RWPE2 (cell line): ENCODE measurements around the gene CEP128.

ENCODE experiments used
- ATAC-seq: fragments of 200-7000 bp; cut with Tn5 transposase; 3 replicates; pipeline ENCODE4 v1.9.1; 2021; ENCODE audit warnings: low read depth
- DNase-seq: peaks from one replicate; pipeline ENCODE4 v3.0.0-alpha.2; 2020; ENCODE audit warnings: low spot score
- H3K27ac ChIP-seq: fragments of 450-650 bp; 2 replicates; pipeline ENCODE4 v1.5.1; 2017; ENCODE audit warnings: mild to moderate bottlenecking; ENCODE audit not compliant: poor library complexity, severe bottlenecking
- H3K27me3 ChIP-seq: fragments of 250-450 bp; sonication (Bioruptor Pico); 2 replicates; pipeline ENCODE4 v1.5.1; 2021; ENCODE audit warnings: mild to moderate bottlenecking, moderate library complexity; ENCODE audit not compliant: insufficient read depth, poor library complexity, severe bottlenecking
- H3K36me3 ChIP-seq: fragments of 250-450 bp; sonication (Bioruptor Pico); 2 replicates; pipeline ENCODE4 v1.5.1; 2020; ENCODE audit warnings: low read depth, mild to moderate bottlenecking, moderate library complexity
- H3K4me1 ChIP-seq: fragments of 250-450 bp; sonication (Bioruptor Pico); 2 replicates; pipeline ENCODE4 v1.5.1; 2021; ENCODE audit warnings: mild to moderate bottlenecking, moderate library complexity; ENCODE audit not compliant: insufficient read depth, poor library complexity, severe bottlenecking
- H3K4me3 ChIP-seq: fragments of 250-450 bp; sonication (Bioruptor Pico); 2 replicates; pipeline ENCODE4 v1.5.1; 2021; ENCODE audit warnings: mild to moderate bottlenecking, moderate library complexity; ENCODE audit not compliant: severe bottlenecking
- H3K9me3 ChIP-seq: fragments of 250-450 bp; sonication (Bioruptor Pico); 2 replicates; pipeline ENCODE4 v1.5.1; 2021; ENCODE audit warnings: mild to moderate bottlenecking, moderate library complexity; ENCODE audit not compliant: severe bottlenecking
- TF ChIP-seq, protein P1 (sequence below): fragments of 450-650 bp; IDR thresholded peaks from one replicate; pipeline ENCODE4 v1.5.1; 2017; ENCODE audit warnings: mild to moderate bottlenecking, moderate library complexity; ENCODE audit not compliant: poor library complexity, severe bottlenecking

Gene CEP128

DNA sequence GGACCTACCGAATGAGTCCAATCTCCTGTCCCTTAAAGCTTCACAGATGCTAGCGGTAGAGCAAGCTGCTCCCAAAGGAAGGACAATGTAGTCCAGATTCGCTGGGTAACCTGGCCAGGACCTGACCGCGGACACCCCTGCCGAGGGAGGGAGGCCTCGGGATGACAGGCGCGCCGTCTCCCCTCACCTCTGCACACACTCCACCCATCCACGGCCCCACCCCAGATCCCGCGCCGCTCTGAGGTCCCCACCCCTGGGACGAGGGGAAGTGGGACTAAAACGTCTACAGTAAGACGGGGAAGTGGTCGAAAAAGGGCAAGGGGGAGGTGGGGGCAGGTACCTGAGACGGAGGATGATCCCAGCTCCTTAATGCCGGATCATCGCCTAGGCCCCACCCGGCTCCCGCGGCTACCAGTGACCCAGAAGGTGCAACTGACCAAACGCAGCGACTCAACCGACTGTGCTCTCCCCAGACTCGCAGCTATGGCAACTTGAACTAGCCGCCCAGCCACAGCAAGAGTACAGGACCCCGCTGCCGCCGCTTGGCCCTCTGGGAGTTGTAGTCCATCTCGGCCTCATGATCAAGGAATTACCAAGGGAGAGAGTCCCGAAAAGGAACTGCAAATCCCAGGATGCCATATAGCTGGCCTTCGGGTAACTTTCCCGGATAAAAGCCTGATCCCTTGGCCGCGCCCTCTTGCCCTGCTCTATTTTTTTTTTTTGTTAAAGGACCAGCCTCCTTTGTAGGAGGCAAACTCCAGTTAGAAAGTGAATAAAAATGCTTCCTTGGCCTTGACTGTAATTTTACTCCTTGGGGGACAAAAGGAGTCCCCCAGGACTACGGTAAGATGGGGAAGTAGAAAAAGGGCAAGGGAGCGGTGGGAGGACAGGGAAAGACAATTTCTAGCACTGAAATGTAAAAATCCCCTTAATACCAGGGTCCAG, at the start of gene CEP128:
Gene CEP128, minus strand, starts transcription at position 498 of the 945 bp plus-strand sequence.
- H3K27me3 ChIP-seq, result no peaks in the 10 kb centered on the region
- DNase-seq, result peak; percentile 98
- peak within 1 kb of the TSS; percentile 68 for H3K4me3 ChIP-seq
- peak; percentile 98 for ATAC-seq
- H3K4me1 ChIP-seq, result peaks cover 15% of the 10 kb centered on the region
- no peaks in the 10 kb centered on the region for H3K9me3 ChIP-seq
- peak within 1 kb of the TSS; percentile 45 for H3K27ac ChIP-seq
- TF ChIP-seq, protein P1, sequence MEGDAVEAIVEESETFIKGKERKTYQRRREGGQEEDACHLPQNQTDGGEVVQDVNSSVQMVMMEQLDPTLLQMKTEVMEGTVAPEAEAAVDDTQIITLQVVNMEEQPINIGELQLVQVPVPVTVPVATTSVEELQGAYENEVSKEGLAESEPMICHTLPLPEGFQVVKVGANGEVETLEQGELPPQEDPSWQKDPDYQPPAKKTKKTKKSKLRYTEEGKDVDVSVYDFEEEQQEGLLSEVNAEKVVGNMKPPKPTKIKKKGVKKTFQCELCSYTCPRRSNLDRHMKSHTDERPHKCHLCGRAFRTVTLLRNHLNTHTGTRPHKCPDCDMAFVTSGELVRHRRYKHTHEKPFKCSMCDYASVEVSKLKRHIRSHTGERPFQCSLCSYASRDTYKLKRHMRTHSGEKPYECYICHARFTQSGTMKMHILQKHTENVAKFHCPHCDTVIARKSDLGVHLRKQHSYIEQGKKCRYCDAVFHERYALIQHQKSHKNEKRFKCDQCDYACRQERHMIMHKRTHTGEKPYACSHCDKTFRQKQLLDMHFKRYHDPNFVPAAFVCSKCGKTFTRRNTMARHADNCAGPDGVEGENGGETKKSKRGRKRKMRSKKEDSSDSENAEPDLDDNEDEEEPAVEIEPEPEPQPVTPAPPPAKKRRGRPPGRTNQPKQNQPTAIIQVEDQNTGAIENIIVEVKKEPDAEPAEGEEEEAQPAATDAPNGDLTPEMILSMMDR, result no peak
- peaks cover 21% of the 10 kb centered on the region for H3K36me3 ChIP-seq

DNA sequence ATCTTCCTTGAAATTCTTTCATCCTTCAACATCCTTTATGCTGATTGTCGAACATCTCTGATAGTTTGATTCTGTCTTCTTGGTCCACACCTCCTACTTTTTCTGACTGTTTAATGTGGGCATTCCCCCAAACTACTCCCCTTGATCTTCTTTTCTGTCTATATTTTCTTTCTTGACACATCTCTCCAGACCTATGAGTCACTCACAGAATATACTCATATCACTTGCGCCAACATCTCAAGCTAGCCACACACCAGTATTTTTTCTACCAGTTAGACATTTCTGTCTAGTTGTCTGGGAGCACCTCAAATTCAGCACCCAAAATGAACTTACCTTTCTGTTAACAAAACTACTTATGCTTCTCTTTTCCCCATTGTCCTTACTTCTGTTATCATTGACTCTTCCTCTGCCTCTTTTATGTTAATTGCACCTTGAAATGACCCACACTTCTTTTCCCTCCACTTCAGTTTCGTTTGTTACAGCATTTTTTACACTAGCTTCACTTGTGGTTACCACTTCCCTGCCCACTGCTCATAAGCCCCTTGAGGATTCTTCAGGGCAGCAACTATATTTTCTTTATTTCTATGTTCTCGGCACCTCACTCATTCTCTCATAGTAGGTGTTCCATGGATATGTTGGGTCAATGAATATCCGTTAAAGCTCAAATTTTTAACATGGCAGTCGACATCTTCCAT, 47.3 kb upstream of the CEP128 start:
- H3K4me1 ChIP-seq, result no peaks in the 10 kb centered on the region
- H3K4me3 ChIP-seq, result no peak overlapping the region
- peaks cover 9% of the 10 kb centered on the region for H3K27me3 ChIP-seq
- TF ChIP-seq, protein P1, result no peak
- DNase-seq (no peak), ATAC-seq (no peak)
- H3K9me3 ChIP-seq, result no peaks in the 10 kb centered on the region
- no peaks in the 10 kb centered on the region for H3K36me3 ChIP-seq
- H3K27ac ChIP-seq, result no peak overlapping the region

DNA sequence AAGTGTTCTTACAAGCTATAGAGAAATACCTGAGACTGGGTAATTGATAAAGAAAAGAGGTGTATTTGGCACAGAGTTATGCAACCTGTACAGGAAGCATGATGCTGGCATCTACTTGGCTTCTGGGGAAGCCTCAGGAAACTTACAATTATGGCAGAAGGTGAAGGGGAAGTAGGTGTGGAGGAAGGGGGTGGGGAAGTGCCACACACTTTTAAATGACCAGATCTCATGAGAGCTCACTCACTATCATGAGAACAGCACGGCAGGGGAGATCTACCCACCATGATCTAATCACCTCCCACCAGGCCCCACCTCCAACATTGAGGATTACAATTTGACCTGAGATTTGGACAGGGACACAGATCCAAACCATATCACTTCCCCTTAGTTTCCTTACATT, 46.7 kb upstream of the CEP128 start:
- ATAC-seq (no peak), DNase-seq (no peak)
- Histone ChIP-seq H3K27me3 (peaks cover 9% of the 10 kb centered on the region), H3K9me3 (no peaks in the 10 kb centered on the region), H3K4me3 (no peak overlapping the region), H3K36me3 (no peaks in the 10 kb centered on the region), H3K4me1 (no peaks in the 10 kb centered on the region), H3K27ac (no peak overlapping the region)
- TF ChIP-seq, protein P1, result no peak

DNA sequence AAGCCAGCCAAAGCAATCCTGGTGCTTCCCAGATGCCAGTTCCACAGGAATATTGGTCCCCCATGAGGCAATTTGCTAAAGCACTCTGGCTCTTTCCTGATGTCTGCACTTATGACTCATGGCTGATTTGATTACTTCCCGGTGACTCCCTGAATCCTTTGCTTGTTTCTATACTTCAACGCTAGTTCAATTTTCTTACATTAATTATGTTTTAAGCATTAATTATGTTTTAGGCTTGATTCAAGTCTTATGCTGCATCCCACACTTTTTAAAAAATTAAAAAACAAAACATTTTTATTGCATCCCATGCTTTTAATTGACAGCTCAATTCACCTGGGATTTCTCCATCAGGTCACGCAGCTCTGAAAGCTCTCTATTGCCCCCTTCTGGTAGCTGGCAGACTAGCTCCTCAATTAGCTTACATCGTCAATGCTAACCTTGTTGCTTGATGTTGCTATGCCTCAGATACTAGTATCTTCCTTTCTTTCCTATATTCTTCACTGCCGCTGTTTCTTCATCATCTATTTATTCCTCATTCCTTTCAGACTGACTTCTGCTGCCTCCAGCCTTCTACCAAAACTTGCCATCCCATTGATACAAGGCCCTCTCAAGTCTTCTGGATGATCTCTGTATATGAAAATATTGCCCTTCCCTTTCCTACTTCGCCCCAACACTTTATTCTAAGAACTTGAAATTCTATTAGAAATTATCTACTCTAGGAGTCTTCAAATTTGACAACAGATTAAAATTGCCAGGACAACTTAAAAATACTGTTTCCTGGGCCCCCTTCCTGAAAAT, 45.9 kb upstream of the CEP128 start:
- DNase-seq (no peak), ATAC-seq (peak; percentile 87)
- Histone ChIP-seq H3K27me3 (peaks cover 9% of the 10 kb centered on the region), H3K36me3 (no peaks in the 10 kb centered on the region), H3K4me1 (no peaks in the 10 kb centered on the region), H3K27ac (no peak overlapping the region), H3K9me3 (no peaks in the 10 kb centered on the region), H3K4me3 (no peak overlapping the region)
- TF ChIP-seq, protein P1, result peak; percentile 98
